Activated CD8-positive, alpha-beta T cell treated with anti-CD3 and anti-CD28 coated beads for 36 hours (primary cell): ENCODE results near the gene OR52L1. TPM values are rescaled to one million over a fixed set of nuclear protein-coding genes. Genes with fewer than 3 reads are reported as not detected.
"Not testable (repeated sequence)": the region's sequence is repeated elsewhere in the genome, so short reads cannot be mapped to it uniquely, and the experiment has no call there.

Source experiments
- ATAC-seq: fragments of 200-7000 bp; cut with Tn5 transposase; one replicate; pipeline ENCODE4 v1.10.0; 2021; ENCODE audit warnings: mild to moderate bottlenecking, moderate library complexity
- CTCF ChIA-PET: fragments of 350-600 bp; sonication (Branson Sonifier 250); formaldehyde crosslinking; loops from one replicate; lab custom pipeline; 2021; ENCODE audit warnings: antibody characterized with exemption; lab: Charles Lee
- POLR2A ChIA-PET: fragments of 350-600 bp; sonication (Branson Sonifier 250); formaldehyde crosslinking; loops from one replicate; lab custom pipeline; 2021; ENCODE audit warnings: antibody characterized with exemption; lab: Charles Lee
- DNase-seq: peaks from one replicate; pipeline ENCODE4 v3.0.0-alpha.2; 2020
- H3K27ac Mint-ChIP-seq: one replicate; pipeline ENCODE4 v1.8.0; 2021; ENCODE audit warnings: mild to moderate bottlenecking, mixed read lengths
- H3K27me3 Mint-ChIP-seq: one replicate; pipeline ENCODE4 v1.8.0; 2021; ENCODE audit warnings: mixed read lengths
- H3K36me3 Mint-ChIP-seq: one replicate; pipeline ENCODE4 v1.8.0; 2021; ENCODE audit warnings: low read depth, mixed read lengths
- H3K4me1 Mint-ChIP-seq: one replicate; pipeline ENCODE4 v1.8.0; 2021; ENCODE audit warnings: low read depth, mixed read lengths
- H3K4me3 Mint-ChIP-seq: one replicate; pipeline ENCODE4 v1.8.0; 2021; ENCODE audit warnings: mild to moderate bottlenecking, moderate library complexity, mixed read lengths
- H3K9me3 Mint-ChIP-seq: one replicate; pipeline ENCODE4 v1.8.0; 2021; ENCODE audit warnings: mixed read lengths
- CTCF ChIP-seq: fragments of 200-600 bp; IDR thresholded peaks from one replicate; pipeline ENCODE4 v1.8.0; 2022; ENCODE audit warnings: antibody characterized with exemption, mild to moderate bottlenecking
- intact Hi-C: fragments of 100-400 bp; cut with micrococcal nuclease; formaldehyde crosslinking; loops from one replicate; pipeline ENCODE4 v1.10.0; 2022
- total RNA-seq, 2 experiments: library from RNA; stranded (reverse); gene quantifications; one replicate each; pipeline ENCODE4 v1.2.3, GENCODE V29; 2021

The OR52L1 gene
- total RNA-seq, 2 experiments from 2014 or later: not detected

DNA sequence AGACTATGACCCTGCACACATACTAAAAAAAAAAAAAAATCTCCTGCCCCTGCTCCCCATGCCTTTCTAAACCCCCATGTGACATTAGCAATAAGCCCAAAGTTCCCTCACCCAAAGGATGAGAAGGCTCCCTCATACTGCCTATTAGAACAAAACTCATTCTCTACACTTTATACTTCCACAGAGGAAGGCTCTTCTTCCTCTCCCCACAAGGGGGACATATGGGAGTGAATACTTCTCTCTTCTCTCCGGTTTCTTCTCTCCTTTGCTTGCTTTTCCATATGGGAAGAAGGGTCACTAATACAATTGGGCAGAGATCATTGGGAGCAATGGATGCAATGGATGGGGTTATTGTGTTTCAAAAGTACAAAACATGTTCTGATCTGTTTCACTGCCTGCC is 3.3 kb downstream of the OR52L1 start:
- Mint-ChIP-seq H3K4me3 (no peak overlapping the region), H3K27ac (no peak overlapping the region), H3K36me3 (no peaks in the 10 kb centered on the region), H3K4me1 (no peaks in the 10 kb centered on the region), H3K27me3 (peaks cover 15% of the 10 kb centered on the region), H3K9me3 (peaks cover 2% of the 10 kb centered on the region)
- ChIA-PET POLR2A (no interaction called here), CTCF (no interaction called here)
- no peak for ATAC-seq
- no peak for TF ChIP-seq CTCF
- no peak for DNase-seq
- intact Hi-C loops: no loop called here

- no peak for TF ChIP-seq CTCF
- Mint-ChIP-seq H3K27me3 (peaks cover 3% of the 10 kb centered on the region), H3K9me3 (peaks cover 2% of the 10 kb centered on the region), H3K4me3 (no peak overlapping the region), H3K27ac (no peak overlapping the region), H3K36me3 (no peaks in the 10 kb centered on the region), H3K4me1 (no peaks in the 10 kb centered on the region)
- ChIA-PET POLR2A (no interaction called here), CTCF (no interaction called here)
- DNase-seq (no peak), ATAC-seq (no peak)
- intact Hi-C loops: no loop called here
Measured at GRCh38 chr11:5973530-5973929, 13.3 kb downstream of the OR52L1 start.

GRCh38 chr11:5968394-5968793 is 18.4 kb downstream of the OR52L1 start, which contains the start of gene OR56A5:
OR56A5 (minus strand) TSS chr11:5968494; CDS start chr11:5968494, 0 bp downstream.
- H3K27ac Mint-ChIP-seq: no peak within 1 kb of the TSS
- H3K4me3 Mint-ChIP-seq: no peak within 1 kb of the TSS
- peaks cover 6% of the 10 kb centered on the region for H3K9me3 Mint-ChIP-seq
- ATAC-seq: no peak
- POLR2A ChIA-PET: no interaction called here
- no peaks in the 10 kb centered on the region for H3K36me3 Mint-ChIP-seq
- no peak for DNase-seq
- no peaks in the 10 kb centered on the region for H3K4me1 Mint-ChIP-seq
- intact Hi-C loops: no loop called here
- CTCF ChIA-PET: no interaction called here
- peaks cover 10% of the 10 kb centered on the region for H3K27me3 Mint-ChIP-seq
- TF ChIP-seq CTCF: no peak

- ATAC-seq: no peak
- no peak for DNase-seq
- intact Hi-C loops: no loop called here
- Mint-ChIP-seq H3K9me3 (peaks cover 11% of the 10 kb centered on the region), H3K4me3 (no peak overlapping the region), H3K36me3 (no peaks in the 10 kb centered on the region), H3K4me1 (no peaks in the 10 kb centered on the region), H3K27ac (no peak overlapping the region), H3K27me3 (peaks cover 10% of the 10 kb centered on the region)
- POLR2A ChIA-PET: no interaction called here
- CTCF ChIA-PET: no interaction called here
- no peak for TF ChIP-seq CTCF
Measured at GRCh38 chr11:5967708-5968107, 19.1 kb downstream of the OR52L1 start.

DNA sequence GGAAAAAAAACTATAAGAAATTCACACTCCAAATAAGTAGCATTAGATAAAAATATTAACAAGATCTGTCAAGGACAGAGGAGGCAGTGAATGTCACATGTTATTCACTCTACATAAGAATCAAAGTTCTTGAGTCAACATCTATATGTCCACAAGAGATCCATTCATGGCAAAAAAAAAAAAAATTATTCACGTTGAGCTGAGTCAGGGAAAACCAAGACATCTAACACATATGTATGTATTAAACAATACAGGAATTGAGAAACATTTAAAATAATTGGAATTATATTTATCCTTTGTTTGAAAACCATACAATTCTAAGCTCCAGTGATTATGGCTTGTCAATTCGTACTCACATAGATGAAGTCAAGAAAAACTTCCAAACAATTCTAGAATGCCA is 19.8 kb downstream of the OR52L1 start:
- ATAC-seq: no peak
- Mint-ChIP-seq H3K9me3 (peaks cover 14% of the 10 kb centered on the region), H3K27me3 (peaks cover 10% of the 10 kb centered on the region), H3K27ac (no peak overlapping the region), H3K4me1 (no peaks in the 10 kb centered on the region), H3K36me3 (no peaks in the 10 kb centered on the region), H3K4me3 (no peak overlapping the region)
- CTCF ChIA-PET: no interaction called here
- POLR2A ChIA-PET: no interaction called here
- TF ChIP-seq CTCF: no peak
- no peak for DNase-seq
- intact Hi-C loops: no loop called here

DNA sequence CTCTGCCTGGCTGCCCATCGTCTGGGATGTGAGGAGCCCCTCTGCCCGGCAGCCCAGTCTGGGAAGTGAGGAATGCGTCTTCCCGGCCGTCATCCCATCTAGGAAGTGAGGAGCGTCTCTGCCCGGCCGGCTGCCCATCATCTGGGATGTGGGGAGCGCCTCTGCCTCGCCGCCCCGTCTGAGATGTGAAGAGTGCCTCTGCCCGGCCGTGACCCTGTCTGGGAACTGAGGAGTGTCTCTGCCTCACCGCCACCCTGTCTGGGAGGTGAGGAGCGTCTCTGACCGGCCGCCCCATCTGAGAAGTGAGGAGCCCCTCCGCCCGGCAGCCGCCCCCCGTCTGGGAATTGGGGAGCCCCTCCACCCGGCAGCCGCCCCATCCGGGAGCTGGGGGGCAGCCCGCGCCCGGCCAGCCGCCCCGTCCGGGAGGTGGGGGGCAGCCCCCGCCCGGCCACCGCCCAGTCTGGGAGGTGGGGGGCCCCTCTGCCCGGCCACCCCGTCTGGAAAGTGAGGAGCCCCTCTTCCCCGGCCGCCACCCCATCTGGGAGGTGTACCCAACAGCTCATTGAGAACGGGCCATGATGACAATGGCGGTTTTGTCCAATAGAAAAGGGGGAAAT is 26.0 kb downstream of the OR52L1 start:
- H3K36me3 Mint-ChIP-seq, H3K27me3 Mint-ChIP-seq, DNase-seq, CTCF ChIA-PET, H3K4me1 Mint-ChIP-seq, intact Hi-C loops, H3K4me3 Mint-ChIP-seq, H3K27ac Mint-ChIP-seq, POLR2A ChIA-PET, ATAC-seq: not testable (repeated sequence)
- peaks cover 20% of the 10 kb centered on the region for H3K9me3 Mint-ChIP-seq
